IMR-90 (cell line): ENCODE results near the gene EIF3CL. TPM values are rescaled to one million over a fixed set of nuclear protein-coding genes. Genes with fewer than 3 reads are reported as not detected.
"Not testable (repeated sequence)": the region's sequence is repeated elsewhere in the genome, so short reads cannot be mapped to it uniquely, and the experiment has no call there.

Experiments used
- ATAC-seq: fragments of 200-7000 bp; cut with Tn5 transposase; 2 replicates; pipeline ENCODE4 v1.9.1; 2020; ENCODE audit warnings: low read depth, mild to moderate bottlenecking, moderate library complexity
- BruUV-seq: library from RNA; stranded (reverse); fragments of 400-500 nt; replicated peaks from 2 replicates; lab custom pipeline; 2021; lab: Mats Ljungman, UMichigan
- CTCF ChIA-PET: fragments of 300-600 bp; formaldehyde crosslinking; extraction: SDS; loops from one replicate; lab custom pipeline; 2021; ENCODE audit warnings: antibody characterized with exemption; lab: Yijun Ruan, JAX
- POLR2A ChIA-PET: fragments of 300-600 bp; sonication (Branson Sonifier 250); formaldehyde crosslinking; loops from one replicate; lab custom pipeline; 2022; ENCODE audit warnings: antibody characterized with exemption; ENCODE audit not compliant: unreplicated experiment; lab: Charles Lee
- DNase-seq: peaks from one replicate; pipeline ENCODE4 v3.0.0; 2013
- H2AFZ ChIP-seq: replicated peaks from 2 replicates; pipeline ENCODE3; 2013; ENCODE audit warnings: low read length, mild to moderate bottlenecking; ENCODE audit not compliant: poor library complexity
- H2AK5ac ChIP-seq: 2 replicates; pipeline ENCODE4 v1.6.1; 2013; ENCODE audit warnings: low read depth, low read length, inconsistent platforms
- H2AK9ac ChIP-seq: replicated peaks from 2 replicates; pipeline ENCODE3; 2013; ENCODE audit warnings: mild to moderate bottlenecking, low read depth, low read length, moderate library complexity; ENCODE audit not compliant: poor library complexity
- H2BK120ac ChIP-seq: 2 replicates; pipeline ENCODE4 v1.6.1; 2013; ENCODE audit warnings: low read depth, low read length, inconsistent platforms
- H2BK15ac ChIP-seq: 3 replicates; pipeline ENCODE4 v1.6.1; 2013; ENCODE audit warnings: low read depth, low read length, inconsistent platforms
- H2BK20ac ChIP-seq: 2 replicates; pipeline ENCODE4 v1.6.1; 2013; ENCODE audit warnings: low read depth, mild to moderate bottlenecking, inconsistent platforms, low read length, moderate library complexity
- H2BK5ac ChIP-seq: 2 replicates; pipeline ENCODE4 v1.6.1; 2013; ENCODE audit warnings: mild to moderate bottlenecking, low read depth, low read length, inconsistent platforms; ENCODE audit not compliant: poor library complexity, severe bottlenecking
- H3K14ac ChIP-seq: replicated peaks from 2 replicates; pipeline ENCODE4 v1.6.1; 2013; ENCODE audit warnings: low read depth, low read length, inconsistent platforms
- H3K18ac ChIP-seq: 2 replicates; pipeline ENCODE4 v1.6.1; 2013; ENCODE audit warnings: low read depth, low read length, control low read depth
- H3K23ac ChIP-seq: 2 replicates; pipeline ENCODE4 v1.6.1; 2013; ENCODE audit warnings: low read depth, low read length, inconsistent platforms
- H3K27ac ChIP-seq: 2 replicates; pipeline ENCODE4 v1.5.1; 2013; ENCODE audit warnings: mild to moderate bottlenecking, control low read depth, low read length; ENCODE audit not compliant: insufficient read depth
- H3K27me3 ChIP-seq: 2 replicates; pipeline ENCODE4 v1.6.1; 2013; ENCODE audit warnings: low read length; ENCODE audit not compliant: control insufficient read depth, insufficient read depth
- H3K36me3 ChIP-seq: 2 replicates; pipeline ENCODE4 v1.6.1; 2013; ENCODE audit warnings: low read length, mixed read lengths; ENCODE audit not compliant: control insufficient read depth, insufficient read depth
- H3K4ac ChIP-seq: 2 replicates; pipeline ENCODE4 v1.6.1; 2013; ENCODE audit warnings: low read depth, low read length, inconsistent platforms
- H3K4me1 ChIP-seq: 2 replicates; pipeline ENCODE4 v1.6.1; 2013; ENCODE audit warnings: low read length, mixed read lengths; ENCODE audit not compliant: control insufficient read depth, insufficient read depth
- H3K4me2 ChIP-seq: 2 replicates; pipeline ENCODE4 v1.6.1; 2013; ENCODE audit warnings: low read depth, mild to moderate bottlenecking, control low read depth, low read length, moderate library complexity
- H3K4me3 ChIP-seq: 2 replicates; pipeline ENCODE4 v1.5.1; 2013; ENCODE audit warnings: low read depth, mild to moderate bottlenecking, control low read depth, low read length, moderate library complexity; ENCODE audit not compliant: insufficient read depth
- H3K56ac ChIP-seq: 2 replicates; pipeline ENCODE4 v1.6.1; 2013; ENCODE audit warnings: low read length, inconsistent platforms; ENCODE audit not compliant: insufficient read depth; ENCODE audit errors: extremely low read depth
- H3K79me1 ChIP-seq, 2 experiments: 2 replicates each; pipeline ENCODE4 v1.6.1; 2013; ENCODE audit warnings: low read length in 2 of 2, inconsistent platforms in 1 of 2, low read depth in 1 of 2
- H3K9ac ChIP-seq: 2 replicates; pipeline ENCODE4 v1.6.1; 2013; ENCODE audit warnings: low read depth, low read length, control low read depth
- H3K9me1 ChIP-seq: 2 replicates; pipeline ENCODE4 v1.6.1; 2013; ENCODE audit warnings: low read length, inconsistent platforms; ENCODE audit not compliant: insufficient read depth
- H3K9me3 ChIP-seq: 2 replicates; pipeline ENCODE4 v1.6.1; 2013; ENCODE audit warnings: low read length; ENCODE audit not compliant: control insufficient read depth, insufficient read depth
- H4K20me1 ChIP-seq: 2 replicates; pipeline ENCODE4 v1.6.1; 2013; ENCODE audit warnings: low read length, inconsistent platforms; ENCODE audit not compliant: insufficient read depth
- H4K5ac ChIP-seq: 2 replicates; pipeline ENCODE4 v1.6.1; 2013; ENCODE audit warnings: mild to moderate bottlenecking, low read depth, low read length, control low read depth
- H4K8ac ChIP-seq, 2 experiments: 2 replicates each; pipeline ENCODE4 v1.6.1; 2013; ENCODE audit warnings: low read depth in 2 of 2, low read length in 2 of 2, control low read depth in 1 of 2, inconsistent platforms in 1 of 2
- H4K91ac ChIP-seq: 2 replicates; pipeline ENCODE4 v1.6.1; 2013; ENCODE audit warnings: low read depth, low read length, inconsistent platforms; ENCODE audit not compliant: insufficient read depth
- WGBS, 2 experiments: methylation state at CpG; one replicate each; pipeline versions ENCODE4 v1.1.5 to v1.1.7; 2013; ENCODE audit warnings: missing lambda C conversion rate in 2 of 2; ENCODE audit not compliant: insufficient read length in 1 of 2; ENCODE audit errors: extremely low coverage in 2 of 2; 5-methylcytosine and 5-hydroxymethylcytosine counted together
- dilution Hi-C: fragments of 300-500 bp; cut with HindIII; formaldehyde crosslinking; loops from one replicate; pipeline ENCODE4 v1.14.3; 2018; ENCODE audit warnings: low sequenced_read_pairs; ENCODE audit not compliant: unreplicated experiment
- in situ Hi-C: fragments of 300-500 bp; cut with MboI; formaldehyde crosslinking; loops from 3 replicates; pipeline ENCODE4 v1.14.3; 2019; ENCODE audit warnings: low sequenced_read_pairs, inconsistent platforms, mixed read lengths
- intact Hi-C: fragments of 100-400 bp; cut with micrococcal nuclease; formaldehyde crosslinking; loops from 2 replicates; pipeline ENCODE4 v1.10.0; 2022
- polyA plus RNA-seq, 3 experiments: library from polyadenylated mRNA; depleted of rRNA; stranded (reverse); fragments of >200 nt; gene quantifications; 2 replicates each; pipeline ENCODE4 v1.2.3, GENCODE V29; 2012; ENCODE audit warnings: low replicate concordance in 1 of 3
- total RNA-seq: library from RNA; depleted of rRNA; stranded (reverse); fragments of >200 nt; gene quantifications from 2 replicates; pipeline ENCODE4 v1.2.3, GENCODE V29; 2012

The EIF3CL gene
- total and polyA plus RNA-seq, 2 of the 4 experiments (the other 2 are of a cell fraction) = 143 to 180 TPM

GRCh38 chr16:28426060-28426680 lies 22.5 kb upstream of the EIF3CL start:
- H3K4ac ChIP-seq, H4K20me1 ChIP-seq, H3K27me3 ChIP-seq, H2BK15ac ChIP-seq, H3K9ac ChIP-seq, H3K18ac ChIP-seq, H3K9me3 ChIP-seq, H3K4me1 ChIP-seq, H3K4me3 ChIP-seq, in situ Hi-C loops, intact Hi-C loops, H3K36me3 ChIP-seq, H4K8ac ChIP-seq, H4K91ac ChIP-seq, H3K23ac ChIP-seq, H3K27ac ChIP-seq, H3K4me2 ChIP-seq, H2BK5ac ChIP-seq, H2AK9ac ChIP-seq, H4K5ac ChIP-seq, H3K9me1 ChIP-seq, H2BK20ac ChIP-seq, H3K56ac ChIP-seq, H2AK5ac ChIP-seq, dilution Hi-C loops, H3K14ac ChIP-seq, DNase-seq, CTCF ChIA-PET, H3K79me1 ChIP-seq, POLR2A ChIA-PET, BruUV-seq, H2BK120ac ChIP-seq, H2AFZ ChIP-seq: not testable (repeated sequence)
- WGBS, 2 experiments = no CpG with 5 or more reads among the region's 10 CpGs
- peak; percentile 98 for ATAC-seq

GRCh38 chr16:28421071-28421750 lies 17.6 kb upstream of the EIF3CL start:
- in situ Hi-C loops, CTCF ChIA-PET, H3K27ac ChIP-seq, H3K4me2 ChIP-seq, H2AFZ ChIP-seq, H2BK15ac ChIP-seq, H3K56ac ChIP-seq, H2BK20ac ChIP-seq, H3K4me3 ChIP-seq, H3K23ac ChIP-seq, H3K18ac ChIP-seq, DNase-seq, dilution Hi-C loops, H3K4me1 ChIP-seq, H4K8ac ChIP-seq, POLR2A ChIA-PET, H3K9me3 ChIP-seq, H3K27me3 ChIP-seq, H2AK9ac ChIP-seq, H2AK5ac ChIP-seq, H3K14ac ChIP-seq, H2BK5ac ChIP-seq, H4K20me1 ChIP-seq, intact Hi-C loops, BruUV-seq, H3K4ac ChIP-seq, H3K9ac ChIP-seq, H2BK120ac ChIP-seq, H3K9me1 ChIP-seq, H4K5ac ChIP-seq, H3K36me3 ChIP-seq, H4K91ac ChIP-seq, H3K79me1 ChIP-seq: not testable (repeated sequence)
- peak; percentile 42 for ATAC-seq
- WGBS, 2 experiments = no CpG with 5 or more reads among the region's 11 CpGs
